Motor neuron (in vitro differentiated cells): Measurements from ENCODE around the gene SCFD2. TPM values are rescaled to one million over a fixed set of nuclear protein-coding genes. Genes with fewer than 3 reads are reported as not detected.
A peak's percentile ranks its signal among the peaks of the same experiment; 100 is the strongest.

ENCODE experiments used
- ATAC-seq, 8 experiments: fragments of 200-7000 bp; cut with Tn5 transposase; replicated peaks in 6 of 8; 2 replicates each; pipeline ENCODE4 v1.8.0; 2021; ENCODE audit warnings: mild to moderate bottlenecking in 8 of 8, moderate library complexity in 8 of 8
- H3K27ac ChIP-seq, 2 donors: fragments of 250-450 bp; sonication (Bioruptor Pico); 2 replicates each; pipeline ENCODE4 v1.9.0; 2021; ENCODE audit warnings: antibody characterized with exemption in 2 of 2, mild to moderate bottlenecking in 2 of 2, moderate library complexity in 1 of 2
- H3K4me1 ChIP-seq, 2 donors: fragments of 250-450 bp; sonication (Bioruptor Pico); replicated peaks in 1 of 2; 2 replicates each; pipeline ENCODE4 v1.6.1; 2021; ENCODE audit warnings: antibody characterized with exemption in 2 of 2, mild to moderate bottlenecking in 2 of 2, moderate library complexity in 1 of 2
- H3K4me3 ChIP-seq, 5 donors: fragments of 250-450 bp; sonication (Bioruptor Pico); 2 replicates each; pipeline ENCODE4 v1.9.0; 2021; ENCODE audit warnings: antibody characterized with exemption in 5 of 5, mild to moderate bottlenecking in 5 of 5, moderate library complexity in 4 of 5
- WGBS, 10 experiments: fragments of 450-650 bp; shearing (Covaris generic); methylation state at CpG; one replicate each; pipeline ENCODE4 v1.0.0; 2022; 5-methylcytosine and 5-hydroxymethylcytosine counted together
- in situ Hi-C, 9 experiments: fragments of 400-800 bp; cut with MboI; loops; one replicate each; pipeline ENCODE4 v1.15.0; 2021; ENCODE audit warnings: low sequenced_read_pairs in 9 of 9, low pct_unique_long_range_greater_than_20kb in 2 of 9; ENCODE audit not compliant: unreplicated experiment in 9 of 9
- total RNA-seq, 8 experiments: library from RNA; unstranded; fragments of 300-600 nt; gene quantifications; 2 replicates each; pipeline versions ENCODE4 v1.2.3 to v1.2.4, GENCODE V29; 2022

SCFD2 gene
- total RNA-seq, 8 experiments from 2014 or later: 9.0 to 40.3 (median 21.1) TPM

DNA sequence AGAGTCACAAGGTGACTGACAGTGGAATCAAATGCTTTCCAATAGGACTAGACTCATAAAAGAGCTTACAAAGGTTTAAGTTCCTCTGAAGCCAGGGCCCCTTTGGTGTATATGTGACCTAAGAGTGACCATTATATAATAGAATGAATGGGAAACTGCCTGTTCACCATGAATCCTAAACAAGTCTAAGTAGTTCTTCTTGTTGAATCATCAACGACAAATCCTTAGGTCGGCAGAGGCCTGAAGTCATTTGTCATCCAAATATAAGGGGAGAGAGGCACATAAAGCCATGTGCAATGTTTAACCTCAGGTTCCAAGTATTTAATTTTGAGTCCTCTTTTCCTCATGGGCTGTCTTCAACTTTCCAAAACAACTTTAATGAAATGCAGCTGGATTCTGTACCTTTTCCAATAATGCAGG lies 381.4 kb downstream of the SCFD2 start:
- WGBS, 10 experiments: 0 to 17% (median 0%) methylated on average over 1 to 2 of the region's 2 CpGs; no CpG with 5 or more reads in 1 of the 10 experiments
- ATAC-seq: peak in 5 of 8 experiments; percentile 45 to 79 (median 53)
- no peak overlapping the region for H3K27ac ChIP-seq
- in situ Hi-C loops: loop anchor here in 6 of 9 experiments (10.0 to 25.0 kb wide), 9 partner anchors 397 to 750 kb away; no protein-coding TSS in a partner anchor
- H3K4me1 ChIP-seq: peaks cover 9 to 16% of the 10 kb centered on the region in 2 donors
- no peak overlapping the region for H3K4me3 ChIP-seq

DNA sequence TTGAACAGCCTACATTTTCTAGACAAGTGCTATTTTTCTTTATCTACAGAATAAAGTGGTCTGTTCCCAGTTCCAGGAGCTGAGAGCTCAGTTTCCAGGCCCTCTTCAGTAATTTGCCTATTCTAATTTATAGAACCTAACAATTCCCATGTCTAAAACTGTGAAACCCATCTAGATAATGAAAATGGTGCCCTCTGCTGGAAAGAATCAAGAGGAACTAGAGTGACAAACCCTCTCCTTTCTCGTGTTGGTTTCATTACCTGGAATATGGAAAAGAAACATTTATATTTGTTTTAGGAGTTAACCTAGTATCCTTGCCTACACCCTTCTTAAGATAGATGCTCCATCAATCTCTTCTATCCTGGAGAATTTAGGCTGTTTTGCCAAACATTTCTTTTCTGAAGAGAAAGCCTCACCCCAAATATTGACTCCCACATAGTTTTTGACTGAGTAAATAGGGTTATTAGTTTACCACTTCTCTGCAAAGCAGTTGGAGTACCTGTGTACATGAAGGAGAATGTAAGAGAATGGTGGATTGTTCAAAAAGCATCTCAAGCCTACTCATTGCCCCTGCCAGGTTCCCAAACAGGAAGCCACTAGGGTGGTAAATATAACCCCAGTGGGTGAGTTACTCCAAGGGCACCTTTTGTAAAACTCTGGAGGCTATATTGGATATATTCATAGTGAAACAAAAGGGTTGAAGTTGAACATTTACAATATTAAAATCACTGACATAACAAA lies 382.1 kb downstream of the SCFD2 start:
- H3K4me3 ChIP-seq: no peak overlapping the region
- 0 to 13% (median 0%) methylated on average over 1 of the region's 1 CpG; no CpG with 5 or more reads in 3 of the 10 experiments for WGBS, 10 experiments
- H3K4me1 ChIP-seq: peaks cover 9 to 16% of the 10 kb centered on the region in 2 donors
- in situ Hi-C loops: loop anchor here in 6 of 9 experiments (10.0 to 25.0 kb wide), 9 partner anchors 396 to 749 kb away; no protein-coding TSS in a partner anchor
- ATAC-seq: peak in 6 of 8 experiments; percentile 27 to 84 (median 62)
- H3K27ac ChIP-seq: no peak overlapping the region

DNA sequence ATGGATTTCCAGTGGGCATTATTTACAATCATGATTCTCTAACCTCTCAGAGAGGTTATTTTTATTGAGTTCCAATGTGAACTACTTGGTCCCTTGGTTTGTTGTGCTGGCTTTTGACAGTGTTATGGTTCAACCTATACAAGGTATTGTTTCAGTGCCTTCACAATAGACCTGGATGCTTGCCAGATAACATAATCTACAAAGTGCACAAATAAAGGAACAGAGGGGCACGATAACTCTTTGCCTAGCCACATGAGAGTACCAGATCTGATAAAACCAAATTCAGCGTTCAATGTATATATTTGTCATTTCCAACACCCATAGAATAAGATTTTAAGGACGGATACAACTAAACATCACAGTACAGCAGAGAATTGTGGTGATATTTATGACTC lies 382.9 kb downstream of the SCFD2 start:
- no peak for ATAC-seq
- in situ Hi-C loops: loop anchor here in 6 of 9 experiments (10.0 to 25.0 kb wide), 9 partner anchors 396 to 748 kb away; no protein-coding TSS in a partner anchor
- no peak overlapping the region for H3K4me3 ChIP-seq
- 37 to 79% (median 63%) methylated on average over 2 to 3 of the region's 3 CpGs; no CpG with 5 or more reads in 1 of the 10 experiments for WGBS, 10 experiments
- no peak overlapping the region for H3K27ac ChIP-seq
- H3K4me1 ChIP-seq: peaks cover 12 to 15% of the 10 kb centered on the region in 2 donors

DNA sequence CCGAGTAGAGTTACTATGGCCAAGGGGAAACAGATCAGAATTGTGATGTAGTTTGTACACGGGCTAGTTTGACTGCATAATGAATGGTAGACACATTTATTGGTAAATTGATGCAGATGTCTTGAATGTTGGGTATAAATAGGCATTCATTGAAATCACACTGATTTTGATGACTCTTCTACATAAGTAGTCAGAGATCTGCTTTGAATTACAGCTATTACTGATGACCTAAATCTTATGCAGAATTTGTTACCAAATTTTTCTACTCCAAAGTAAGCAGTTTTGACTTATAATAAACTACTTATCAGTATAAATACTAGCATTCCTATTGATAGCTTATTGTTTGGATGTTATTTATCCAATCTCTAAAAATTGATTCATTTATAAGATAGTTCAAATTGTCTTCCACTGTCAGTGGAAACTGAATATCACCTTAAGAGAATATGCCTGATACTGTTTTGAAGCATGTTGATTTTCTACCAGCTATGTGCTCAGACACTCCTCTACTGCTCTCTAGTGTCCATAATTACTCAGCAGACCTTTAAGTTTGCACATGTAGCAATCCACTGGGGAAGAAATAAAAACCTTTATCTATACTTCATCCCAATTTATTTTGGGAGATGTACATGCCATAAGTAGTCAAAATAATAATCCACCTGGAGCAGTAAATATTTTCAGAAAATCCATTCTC lies 383.5 kb downstream of the SCFD2 start:
- 0 to 71% (median 40%) methylated on average over 1 to 2 of the region's 2 CpGs; no CpG with 5 or more reads in 2 of the 10 experiments for WGBS, 10 experiments
- H3K4me1 ChIP-seq: peaks cover 12 to 15% of the 10 kb centered on the region in 2 donors
- H3K27ac ChIP-seq: no peak overlapping the region
- H3K4me3 ChIP-seq: no peak overlapping the region
- in situ Hi-C loops: loop anchor here in 6 of 9 experiments (10.0 to 25.0 kb wide), 9 partner anchors 395 to 748 kb away; no protein-coding TSS in a partner anchor
- peak in 6 of 8 experiments; percentile 41 to 87 (median 76) for ATAC-seq

DNA sequence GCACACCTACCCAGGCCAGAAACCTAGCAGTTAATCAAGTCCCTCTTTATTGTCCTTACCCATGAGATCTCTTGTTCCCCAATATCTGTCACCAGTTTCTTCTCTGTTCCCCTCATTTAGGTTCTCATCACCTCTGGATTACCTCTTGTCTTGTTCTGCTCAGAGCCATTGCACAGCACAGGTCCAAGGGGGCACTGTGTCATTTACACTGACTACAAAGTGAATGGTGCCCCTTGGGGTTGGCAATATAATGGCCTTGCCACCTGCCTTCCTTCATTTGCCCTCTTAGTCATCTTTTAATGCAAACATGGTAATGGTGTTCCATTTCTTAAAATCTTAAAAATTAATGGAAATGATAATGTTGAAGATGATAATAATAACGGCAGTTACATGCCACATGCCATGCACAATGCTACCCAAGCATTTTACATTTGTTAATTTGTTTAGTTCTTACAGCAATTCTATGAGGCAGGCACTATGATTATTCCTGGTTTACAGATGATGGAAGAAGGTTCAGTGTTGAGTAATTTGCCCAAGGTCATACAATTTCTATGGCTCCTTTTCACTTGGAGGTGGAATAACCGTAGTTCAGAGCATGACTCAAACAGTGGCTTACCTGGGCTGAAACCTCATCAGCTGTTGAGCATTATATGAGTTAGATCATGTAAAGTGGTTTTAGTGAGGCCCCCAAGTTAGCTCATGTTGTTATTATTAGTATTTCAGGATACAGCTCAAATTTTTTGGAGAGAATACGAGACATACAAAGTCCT lies 385.9 kb downstream of the SCFD2 start:
- in situ Hi-C loops: loop anchor here in 6 of 9 experiments (10.0 to 25.0 kb wide), 9 partner anchors 393 to 745 kb away; no protein-coding TSS in a partner anchor
- ATAC-seq: no peak
- H3K4me1 ChIP-seq: peaks cover 15% of the 10 kb centered on the region in 2 donors
- WGBS, 10 experiments: 60 to 100% (median 83%) methylated on average over 1 to 3 of the region's 3 CpGs; no CpG with 5 or more reads in 1 of the 10 experiments
- no peak overlapping the region for H3K27ac ChIP-seq
- H3K4me3 ChIP-seq: no peak overlapping the region

DNA sequence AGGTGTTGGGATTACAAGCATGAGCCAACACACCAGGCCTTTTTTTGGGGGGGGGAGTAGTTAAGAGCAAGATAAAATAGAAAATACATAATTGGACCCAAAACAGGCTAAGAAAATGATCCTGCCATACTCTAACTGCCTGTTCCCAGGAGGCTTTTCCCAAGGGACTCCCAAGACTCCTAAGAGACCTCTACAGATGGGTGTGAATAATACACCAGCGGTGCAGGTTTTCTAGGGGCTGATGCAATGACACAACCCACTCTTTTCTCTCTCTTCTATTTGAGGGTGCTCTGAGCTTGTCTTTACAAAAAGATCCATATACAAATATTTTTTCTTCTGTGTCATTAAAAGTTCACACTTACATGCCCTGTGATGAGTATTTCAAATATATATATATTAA lies 386.8 kb downstream of the SCFD2 start:
- 100% methylated on average over 1 of the region's 1 CpG; no CpG with 5 or more reads in 8 of the 10 experiments for WGBS, 10 experiments
- no peak overlapping the region for H3K27ac ChIP-seq
- in situ Hi-C loops: loop anchor here in 6 of 9 experiments (25.0 kb wide), 6 partner anchors 392 to 742 kb away; no protein-coding TSS in a partner anchor
- ATAC-seq: no peak
- H3K4me3 ChIP-seq: no peak overlapping the region
- peaks cover 15% of the 10 kb centered on the region in 2 donors for H3K4me1 ChIP-seq

DNA sequence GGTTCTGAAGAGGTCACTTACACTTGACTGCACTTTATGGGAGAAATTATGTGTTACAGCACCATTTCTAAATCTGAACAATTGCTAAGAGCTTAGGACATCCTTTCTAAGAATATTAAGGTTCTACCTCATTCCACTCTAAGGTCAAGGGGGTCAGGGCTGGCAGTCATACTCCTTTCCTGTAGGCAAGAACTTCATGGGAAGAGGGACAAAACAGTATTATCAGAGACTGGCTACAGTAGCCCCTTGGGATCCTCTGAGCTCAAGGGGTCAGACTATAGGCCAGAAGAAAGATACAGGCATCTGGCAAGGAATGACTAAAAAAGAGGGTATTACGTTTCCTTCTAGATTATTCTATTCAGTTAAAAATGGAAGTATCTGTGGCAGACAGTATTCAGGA lies 388.6 kb downstream of the SCFD2 start:
- H3K4me3 ChIP-seq: no peak overlapping the region
- peak in 2 of 8 experiments; percentile 16 to 21 for ATAC-seq
- peaks cover 11 to 15% of the 10 kb centered on the region in 2 donors for H3K4me1 ChIP-seq
- no peak overlapping the region for H3K27ac ChIP-seq
- 75 to 100% (median 80%) methylated on average over 1 of the region's 1 CpG; no CpG with 5 or more reads in 4 of the 10 experiments for WGBS, 10 experiments
- in situ Hi-C loops: loop anchor here in 6 of 9 experiments (25.0 kb wide), 6 partner anchors 390 to 740 kb away; no protein-coding TSS in a partner anchor

DNA sequence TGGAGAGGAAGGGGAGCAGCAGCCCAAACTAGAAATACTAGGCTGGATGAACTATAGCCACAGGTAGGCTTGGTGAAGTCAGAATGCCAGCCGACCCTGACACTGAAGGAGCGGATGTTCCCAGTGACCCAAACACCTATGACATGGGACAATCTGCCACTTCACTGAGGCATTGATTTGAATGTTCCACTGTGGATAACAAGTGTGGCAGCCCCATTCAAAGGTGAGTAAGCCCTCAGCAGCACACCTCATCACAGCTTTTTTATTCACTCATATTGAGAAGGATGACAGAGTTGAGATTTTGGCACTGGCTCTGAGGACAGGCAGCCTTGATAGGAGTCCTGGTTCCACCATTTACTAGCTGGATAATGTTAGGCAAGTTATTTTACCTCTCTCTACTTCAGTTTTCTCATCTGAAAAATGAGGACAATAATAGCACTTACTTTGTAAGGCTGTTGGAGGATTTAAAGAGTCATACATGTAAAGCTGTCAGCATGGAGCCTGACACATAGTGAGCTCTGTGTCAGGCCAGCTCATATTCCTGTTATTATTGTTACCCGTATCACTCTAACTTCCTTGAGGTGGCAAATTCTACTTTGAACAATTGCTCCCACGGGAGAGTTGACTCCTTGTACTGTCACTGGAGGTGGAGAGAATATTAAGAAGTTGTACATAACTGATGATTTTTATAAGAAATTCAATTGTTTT lies 389.2 kb downstream of the SCFD2 start:
- peak in 3 of 8 experiments; percentile 32 to 47 (median 44) for ATAC-seq
- in situ Hi-C loops: loop anchor here in 6 of 9 experiments (25.0 kb wide), 6 partner anchors 389 to 739 kb away; no protein-coding TSS in a partner anchor
- H3K4me1 ChIP-seq: peaks cover 11 to 15% of the 10 kb centered on the region in 2 donors
- WGBS, 10 experiments: 33 to 89% (median 80%) methylated on average over 1 to 2 of the region's 4 CpGs; no CpG with 5 or more reads in 1 of the 10 experiments
- H3K27ac ChIP-seq: no peak overlapping the region
- H3K4me3 ChIP-seq: no peak overlapping the region

DNA sequence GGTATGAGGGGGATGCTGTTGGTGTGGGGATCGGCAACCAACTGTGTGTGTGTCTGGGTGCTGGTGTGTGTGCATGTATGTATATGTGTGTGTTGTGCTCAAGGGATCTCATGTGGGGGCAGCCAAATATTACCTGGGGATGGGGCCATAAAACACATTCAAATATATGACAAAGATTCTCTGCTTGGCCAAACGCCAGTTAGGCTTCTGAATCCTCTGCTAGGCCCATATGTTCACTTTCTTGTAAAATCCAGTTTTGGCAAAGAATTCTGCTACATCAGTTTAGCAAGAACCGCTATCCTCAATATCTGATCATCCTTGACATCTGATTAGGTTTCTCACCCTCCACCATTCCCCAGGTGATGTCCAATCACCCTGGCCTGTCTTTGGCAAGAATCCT lies 397.2 kb downstream of the SCFD2 start:
- Histone ChIP-seq H3K4me3 (no peak overlapping the region), H3K4me1 (no peaks in the 10 kb centered on the region), H3K27ac (no peak overlapping the region)
- 60 to 100% (median 100%) methylated on average over 1 to 3 of the region's 3 CpGs; no CpG with 5 or more reads in 4 of the 10 experiments for WGBS, 10 experiments
- no peak for ATAC-seq
- in situ Hi-C loops: no loop called here

DNA sequence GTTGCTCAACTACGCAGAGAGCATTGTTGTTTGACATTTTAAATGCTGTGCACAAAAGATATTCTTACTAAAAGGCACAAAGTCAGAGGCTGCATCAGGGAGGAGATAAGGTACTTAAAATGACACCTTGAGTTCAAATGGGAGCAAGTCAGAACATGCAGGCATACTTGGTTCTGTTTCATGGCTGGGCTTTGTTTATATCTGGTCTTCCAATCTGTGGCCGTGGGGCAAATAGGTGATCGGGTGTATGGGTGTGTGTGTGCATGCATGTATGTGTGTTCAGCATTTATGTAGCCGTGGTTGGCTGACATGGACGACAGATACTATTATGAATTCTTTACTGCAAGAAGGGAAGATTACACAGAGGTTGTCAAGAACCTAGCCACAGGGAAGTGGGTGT lies 397.6 kb downstream of the SCFD2 start:
- Histone ChIP-seq H3K27ac (no peak overlapping the region), H3K4me3 (no peak overlapping the region), H3K4me1 (no peaks in the 10 kb centered on the region)
- WGBS, 10 experiments: 60 to 100% (median 98%) methylated on average over 1 to 5 of the region's 5 CpGs; no CpG with 5 or more reads in 1 of the 10 experiments
- no peak for ATAC-seq
- in situ Hi-C loops: no loop called here

DNA sequence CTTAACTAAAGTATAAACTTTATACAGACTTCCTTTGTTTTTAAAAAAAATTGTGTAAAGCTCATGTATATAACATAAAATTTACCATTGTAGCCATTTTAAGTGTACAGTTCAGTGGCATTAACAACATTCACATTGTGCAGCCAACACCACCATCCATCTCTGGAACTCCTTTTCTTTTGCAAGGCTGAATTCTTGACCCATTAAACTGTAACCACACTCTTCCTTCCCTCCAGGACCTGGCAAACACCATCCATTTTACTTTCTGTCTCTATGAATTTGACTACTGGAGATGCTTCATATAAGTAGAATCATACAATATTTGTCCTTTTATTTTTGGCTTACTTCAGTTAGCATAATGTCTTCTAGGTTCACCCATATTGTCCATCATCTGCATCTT lies 399.1 kb downstream of the SCFD2 start:
- Histone ChIP-seq H3K4me1 (no peaks in the 10 kb centered on the region), H3K4me3 (no peak overlapping the region), H3K27ac (no peak overlapping the region)
- ATAC-seq: no peak
- in situ Hi-C loops: no loop called here

DNA sequence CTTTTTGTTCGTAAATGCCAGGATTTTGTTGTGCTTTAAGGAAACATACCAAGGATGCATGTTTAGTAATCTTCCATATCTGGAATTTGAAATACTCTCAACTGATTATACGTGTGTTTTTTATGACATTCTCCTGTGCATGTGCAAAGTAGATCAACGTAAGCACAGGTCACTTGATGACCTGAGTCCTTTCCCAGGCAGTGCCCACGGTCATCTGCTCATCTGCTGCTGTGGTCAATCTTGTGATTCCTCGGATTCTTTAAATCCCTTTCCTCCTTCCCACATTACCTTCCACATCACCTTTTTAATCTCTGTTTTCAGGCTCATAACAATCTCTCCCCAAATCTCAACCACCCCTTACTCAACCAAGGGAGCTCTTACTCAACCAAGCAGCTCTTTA lies 399.7 kb downstream of the SCFD2 start:
- Histone ChIP-seq H3K4me1 (no peaks in the 10 kb centered on the region), H3K4me3 (no peak overlapping the region), H3K27ac (no peak overlapping the region)
- ATAC-seq: no peak
- WGBS, 10 experiments: 88 to 100% (median 96%) methylated on average over 1 to 5 of the region's 5 CpGs; no CpG with 5 or more reads in 2 of the 10 experiments
- in situ Hi-C loops: no loop called here
